HCT116 (cell line): ENCODE results near the gene ATP1A1. TPM values are rescaled to one million over a fixed set of nuclear protein-coding genes. Genes with fewer than 3 reads are reported as not detected.

Source experiments
- ATAC-seq: fragments of 200-7000 bp; cut with Tn5 transposase; 2 replicates; pipeline ENCODE4 v1.9.1; 2020; ENCODE audit warnings: mild to moderate bottlenecking, moderate library complexity
- BruUV-seq: library from RNA; stranded (reverse); fragments of 400-500 nt; replicated peaks from 2 replicates; lab custom pipeline; 2021; lab: Mats Ljungman, UMichigan
- CTCF ChIA-PET: fragments of 300-600 bp; sonication (Branson Sonifier 250); formaldehyde crosslinking; loops from one replicate; lab custom pipeline; 2021; ENCODE audit warnings: antibody characterized with exemption; lab: Charles Lee
- POLR2A ChIA-PET: fragments of 300-600, 350-600 bp; sonication (Branson Sonifier 250); formaldehyde crosslinking; loops from one replicate; lab custom pipeline; 2021; ENCODE audit warnings: antibody characterized with exemption; lab: Charles Lee
- RAD21 ChIA-PET, 2 experiments: fragments of 300-600 bp; sonication (Branson Sonifier 250); formaldehyde crosslinking; loops; one replicate each; lab custom pipeline; 2023; ENCODE audit warnings: low total read pairs in 2 of 2; ENCODE audit not compliant: uncharacterized antibody in 2 of 2, unreplicated experiment in 2 of 2, low non-redundant PET in 1 of 2; lab: Charles Lee
- DNase-seq: peaks from one replicate; pipeline ENCODE4 v3.0.0-alpha.2; 2010; ENCODE audit warnings: low read depth, low spot score
- H2AFZ ChIP-seq: fragments of 200-600 bp; shearing (Covaris generic), sonication (generic); 2 replicates; pipeline ENCODE4 v1.6.1; 2017; ENCODE audit warnings: low read depth, mixed run types, mixed read lengths, antibody characterized with exemption, low read length; ENCODE audit not compliant: poor library complexity, severe bottlenecking
- H3K27ac ChIP-seq: 2 replicates; pipeline ENCODE4 v1.5.1; 2012; ENCODE audit warnings: low read depth, low read length
- H3K27me3 ChIP-seq: fragments of 200-600 bp; sonication (generic); 2 replicates; pipeline ENCODE4 v1.6.1; 2016; ENCODE audit warnings: mixed run types, low read length, mixed read lengths; ENCODE audit not compliant: insufficient read depth
- H3K36me3 ChIP-seq, 2 experiments: fragments of 200-500 bp in 1 of 2; fragments of 200-600 bp in 1 of 2; sonication (Bioruptor generic) in 1 of 2; sonication (generic) in 1 of 2; 2 replicates each; pipeline versions ENCODE4 v1.5.1 to v1.6.1; 2014 to 2016; ENCODE audit warnings: low read length in 2 of 2, inconsistent platforms in 1 of 2, mixed read lengths in 1 of 2, mixed run types in 1 of 2; ENCODE audit not compliant: insufficient read depth in 2 of 2, control insufficient read depth in 1 of 2
- H3K4me1 ChIP-seq, 2 experiments: fragments of 200-600 bp in 1 of 2; sonication (generic) in 1 of 2; 2 replicates each; pipeline versions ENCODE4 v1.5.1 to v1.6.1; 2012 to 2017; ENCODE audit warnings: low read length in 2 of 2, inconsistent platforms in 1 of 2, mild to moderate bottlenecking in 1 of 2, mixed read lengths in 1 of 2, mixed run types in 1 of 2, moderate library complexity in 1 of 2; ENCODE audit not compliant: insufficient read depth in 2 of 2, control insufficient read depth in 1 of 2
- H3K4me2 ChIP-seq: fragments of 200-600 bp; sonication (generic); 2 replicates; pipeline ENCODE4 v1.6.1; 2017; ENCODE audit warnings: mixed run types, low read length, mixed read lengths
- H3K4me3 ChIP-seq, 2 experiments: fragments of 200-600 bp in 1 of 2; sonication (generic) in 1 of 2; replicated peaks in 1 of 2; 2 replicates each; pipeline ENCODE4 v1.5.1; 2011 to 2016; ENCODE audit warnings: low read length in 2 of 2, control low read depth in 1 of 2, low read depth in 1 of 2, mild to moderate bottlenecking in 1 of 2, mixed read lengths in 1 of 2, mixed run types in 1 of 2
- H3K79me2 ChIP-seq: fragments of 200-600 bp; sonication (generic); 2 replicates; pipeline ENCODE4 v1.6.1; 2017; ENCODE audit warnings: mild to moderate bottlenecking, mixed run types, low read length, moderate library complexity, mixed read lengths; ENCODE audit not compliant: insufficient read depth
- H3K9ac ChIP-seq: fragments of 200-600 bp; sonication (generic); 2 replicates; pipeline ENCODE4 v1.6.1; 2016; ENCODE audit warnings: low read length, mixed read lengths
- H3K9me2 ChIP-seq: fragments of 200-600 bp; sonication (generic), shearing (Covaris generic); 2 replicates; pipeline ENCODE4 v1.6.1; 2017; ENCODE audit warnings: mixed run types, mild to moderate bottlenecking, moderate library complexity; ENCODE audit not compliant: insufficient read depth
- H3K9me3 ChIP-seq, 2 experiments: fragments of 200-500 bp in 1 of 2; fragments of 200-600 bp in 1 of 2; sonication (Bioruptor generic) in 1 of 2; sonication (generic) in 1 of 2; 2 replicates each; pipeline ENCODE4 v1.6.1; 2014 to 2017; ENCODE audit warnings: low read length in 2 of 2, mixed read lengths in 2 of 2, inconsistent platforms in 1 of 2, low read depth in 1 of 2, mild to moderate bottlenecking in 1 of 2, mixed run types in 1 of 2, moderate library complexity in 1 of 2; ENCODE audit not compliant: control insufficient read depth in 1 of 2, insufficient read depth in 1 of 2
- H4K20me1 ChIP-seq: fragments of 200-600 bp; sonication (generic), shearing (Covaris generic); 2 replicates; pipeline ENCODE4 v1.6.1; 2017; ENCODE audit warnings: mixed run types, mild to moderate bottlenecking, moderate library complexity; ENCODE audit not compliant: insufficient read depth
- ATF3 ChIP-seq: IDR thresholded peaks from 2 replicates; pipeline ENCODE4 v1.6.1; 2012
- CEBPB ChIP-seq: IDR thresholded peaks from 2 replicates; pipeline ENCODE4 v1.6.1; 2012; ENCODE audit warnings: low read depth
- ELF1 ChIP-seq: IDR thresholded peaks from 2 replicates; pipeline ENCODE4 v1.6.1; 2012; ENCODE audit warnings: low read depth, borderline replicate concordance
- FOSL1 ChIP-seq: IDR thresholded peaks from 2 replicates; pipeline ENCODE4 v1.6.1; 2012; ENCODE audit warnings: low read depth
- JUND ChIP-seq: IDR thresholded peaks from 2 replicates; pipeline ENCODE4 v1.6.1; 2012
- POLR2A ChIP-seq: IDR thresholded peaks from 2 replicates; pipeline ENCODE4 v1.7.0; 2011; ENCODE audit warnings: borderline replicate concordance; ENCODE audit not compliant: insufficient read depth, insufficient read length; ENCODE audit errors: extremely low read depth
- REST ChIP-seq: IDR thresholded peaks from 2 replicates; pipeline ENCODE4 v1.6.1; 2012; ENCODE audit warnings: low read depth
- SIN3A ChIP-seq: IDR thresholded peaks from 2 replicates; pipeline ENCODE4 v1.6.1; 2012; ENCODE audit warnings: low read depth
- SP1 ChIP-seq: IDR thresholded peaks from 2 replicates; pipeline ENCODE4 v1.6.1; 2012; ENCODE audit warnings: low read depth
- ZBTB33 ChIP-seq: IDR thresholded peaks from 2 replicates; pipeline ENCODE4 v1.6.1; 2011; ENCODE audit warnings: mild to moderate bottlenecking, low read length, moderate library complexity; ENCODE audit not compliant: insufficient replicate concordance; ENCODE audit errors: extremely low read depth
- ZNF274 ChIP-seq: fragments of 200-500 bp; sonication (Bioruptor generic); IDR thresholded peaks from 2 replicates; pipeline ENCODE4 v1.6.1; 2014; ENCODE audit warnings: mild to moderate bottlenecking, low read depth, low read length, inconsistent platforms
- intact Hi-C: fragments of 100-400 bp; cut with micrococcal nuclease; formaldehyde crosslinking; loops from 2 replicates; pipeline ENCODE4 v1.10.0; 2022
- total RNA-seq: library from RNA; stranded (reverse); gene quantifications from one replicate; pipeline ENCODE4 v1.2.1, GENCODE V29; 2021; ENCODE audit not compliant: unreplicated experiment

ATP1A1 gene
- total RNA-seq, 1 experiment from 2014 or later = 290 TPM

- TF ChIP-seq ZBTB33 = no peak
- no peak for TF ChIP-seq ELF1
- TF ChIP-seq CEBPB = no peak
- TF ChIP-seq ATF3 = no peak
- no peak for TF ChIP-seq SIN3A
- TF ChIP-seq ZNF274 = no peak
- TF ChIP-seq SP1 = no peak
These were observed 15.6 kb upstream of the ATP1A1 start (continued) for GRCh38 chr1:116357487-116357886.

- Histone ChIP-seq H3K27ac (no peak overlapping the region), H3K27me3 (no peaks in the 10 kb centered on the region)
- intact Hi-C loops = no loop called here
These were observed 13.8 kb upstream of the ATP1A1 start for GRCh38 chr1:116359060-116359830.

More at GRCh38 chr1:116359060-116359830, 13.8 kb upstream of the ATP1A1 start:
- no peaks in the 10 kb centered on the region for H3K9me2 ChIP-seq
- H3K79me2 ChIP-seq = no peaks in the 10 kb centered on the region
- no peaks in the 10 kb centered on the region for H3K36me3 ChIP-seq
- TF ChIP-seq SP1 = 0 out of 2 replicates have a peak, but pooled peaks have one; percentile 11
- peak; percentile 54; the same call in 1 of the 2 replicates for TF ChIP-seq JUND
- TF ChIP-seq ATF3 = no peak
- peak; percentile 57 for TF ChIP-seq ELF1
- no peak for TF ChIP-seq REST
- no peak for TF ChIP-seq ZNF274
- TF ChIP-seq POLR2A = no peak
- peak; percentile 47; the same call in 1 of the 2 replicates for TF ChIP-seq FOSL1
- no peak for TF ChIP-seq ZBTB33
- DNase-seq (no peak), ATAC-seq (peak; percentile 34; the same call in 1 of the 2 replicates)
- peak overlapping the region; percentile 36 for H3K4me2 ChIP-seq
- ChIA-PET POLR2A (interaction anchor here (1.1 kb wide), 1 partner anchor 43 kb away, joined by 3 read pairs; no protein-coding TSS in a partner anchor), RAD21 (no interaction called here), CTCF (interaction anchor here (1.2 kb wide), 1 partner anchor 126 kb away, joined by 4 read pairs; no protein-coding TSS in a partner anchor)
- H3K4me1 ChIP-seq = peaks cover 3 to 19% of the 10 kb centered on the region in 2 experiments; a peak in 2 of 4 replicates
- no peak overlapping the region for H3K9ac ChIP-seq
- H4K20me1 ChIP-seq = no peaks in the 10 kb centered on the region
- H3K4me3 ChIP-seq = no peak overlapping the region
- no TSS peak for BruUV-seq
- H3K9me3 ChIP-seq = no peaks in the 10 kb centered on the region
- no peak overlapping the region for H2AFZ ChIP-seq
